B cell (primary cell): Measurements from ENCODE around the gene DMRTC1.
"Not testable (repeated sequence)": the region's sequence is repeated elsewhere in the genome, so short reads cannot be mapped to it uniquely, and the experiment has no call there.

Experiments used
- CTCF ChIP-seq: fragments of 200-600 bp; IDR thresholded peaks from one replicate; pipeline ENCODE4 v1.8.0; 2022; ENCODE audit warnings: antibody characterized with exemption, mild to moderate bottlenecking
- EZH2 ChIP-seq: IDR thresholded peaks from 2 replicates; pipeline ENCODE4 v1.6.1; 2012; ENCODE audit warnings: borderline replicate concordance, low read depth, mild to moderate bottlenecking, moderate library complexity, low read length; ENCODE audit not compliant: insufficient read depth, poor library complexity, severe bottlenecking

GRCh38 chrX:72936455-72936854 lies 7.2 kb downstream of the DMRTC1 start:
- not testable (repeated sequence) for TF ChIP-seq CTCF, EZH2
